ENCODE data around the gene MYL12A.

DNA sequence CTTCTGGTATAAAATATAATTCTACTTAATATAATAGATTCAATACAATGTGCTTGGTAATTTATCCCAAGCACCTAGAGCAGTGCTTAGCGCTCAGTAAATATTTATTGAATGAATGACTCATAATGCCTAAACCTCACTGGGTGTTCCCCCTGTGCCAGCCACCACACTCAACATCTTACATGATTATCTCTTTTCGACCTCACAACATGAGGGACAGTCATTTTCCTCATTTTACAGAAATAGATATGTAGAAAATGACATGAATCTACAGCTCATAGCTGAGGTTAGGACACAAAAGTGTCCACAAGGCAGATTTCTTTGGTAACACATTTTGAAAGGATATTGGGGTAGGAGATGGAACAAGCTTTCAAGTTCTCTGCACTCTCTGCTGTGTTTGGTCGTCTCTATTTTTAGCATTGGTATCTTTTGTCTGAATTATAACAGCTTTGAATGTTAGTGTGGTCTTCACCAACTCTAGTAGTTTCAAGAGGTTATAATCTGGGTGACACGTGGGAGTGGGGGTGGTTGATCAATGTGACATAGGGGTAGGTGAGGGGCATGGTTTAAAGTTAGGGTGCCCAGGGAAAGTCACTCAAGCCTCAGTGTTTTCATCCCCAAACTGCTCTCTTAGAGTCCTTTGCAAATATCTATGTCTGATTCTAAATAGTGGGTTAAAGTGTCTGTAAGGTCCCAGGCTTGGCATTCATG is 37.6 kb upstream of the MYL12A start:
- TF ChIP-seq, protein P1, sequence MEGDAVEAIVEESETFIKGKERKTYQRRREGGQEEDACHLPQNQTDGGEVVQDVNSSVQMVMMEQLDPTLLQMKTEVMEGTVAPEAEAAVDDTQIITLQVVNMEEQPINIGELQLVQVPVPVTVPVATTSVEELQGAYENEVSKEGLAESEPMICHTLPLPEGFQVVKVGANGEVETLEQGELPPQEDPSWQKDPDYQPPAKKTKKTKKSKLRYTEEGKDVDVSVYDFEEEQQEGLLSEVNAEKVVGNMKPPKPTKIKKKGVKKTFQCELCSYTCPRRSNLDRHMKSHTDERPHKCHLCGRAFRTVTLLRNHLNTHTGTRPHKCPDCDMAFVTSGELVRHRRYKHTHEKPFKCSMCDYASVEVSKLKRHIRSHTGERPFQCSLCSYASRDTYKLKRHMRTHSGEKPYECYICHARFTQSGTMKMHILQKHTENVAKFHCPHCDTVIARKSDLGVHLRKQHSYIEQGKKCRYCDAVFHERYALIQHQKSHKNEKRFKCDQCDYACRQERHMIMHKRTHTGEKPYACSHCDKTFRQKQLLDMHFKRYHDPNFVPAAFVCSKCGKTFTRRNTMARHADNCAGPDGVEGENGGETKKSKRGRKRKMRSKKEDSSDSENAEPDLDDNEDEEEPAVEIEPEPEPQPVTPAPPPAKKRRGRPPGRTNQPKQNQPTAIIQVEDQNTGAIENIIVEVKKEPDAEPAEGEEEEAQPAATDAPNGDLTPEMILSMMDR (IDR thresholded peaks at IDR 0.05), result no peak
- no peak for TF ChIP-seq POLR2A (IDR thresholded peaks at IDR 0.05)

Data from heart left ventricle (tissue), 13 donors.